GM12878 (cell line): ENCODE data around the gene PTPN5. TPM values are rescaled to one million over a fixed set of nuclear protein-coding genes. Genes with fewer than 3 reads are reported as not detected.

Source experiments
- ATAC-seq: fragments of 200-7000 bp; cut with Tn5 transposase; 3 replicates; pipeline ENCODE4 v1.9.1; 2020; ENCODE audit warnings: mild to moderate bottlenecking, moderate library complexity
- BruUV-seq: library from RNA; stranded (reverse); fragments of 400-500 nt; replicated peaks from 2 replicates; lab custom pipeline; 2021; lab: Mats Ljungman, UMichigan
- CTCF ChIA-PET: fragments of 300-600 bp; sonication (Branson Sonifier 250); formaldehyde crosslinking; extraction: SDS; loops from one replicate; lab custom pipeline; 2021; ENCODE audit warnings: inconsistent platforms; lab: Yijun Ruan, JAX
- POLR2A ChIA-PET: fragments of 350-600 bp; formaldehyde crosslinking; extraction: SDS; loops from one replicate; lab custom pipeline; 2021; ENCODE audit warnings: inconsistent platforms; lab: Charles Lee
- RAD21 ChIA-PET: fragments of 300-600 bp; sonication (Branson Sonifier 250); formaldehyde crosslinking; loops from one replicate; lab custom pipeline; 2023; ENCODE audit warnings: antibody characterized with exemption; ENCODE audit not compliant: unreplicated experiment; lab: Charles Lee
- SMC1A ChIA-PET: fragments of 300-600 bp; sonication (Branson Sonifier 250); formaldehyde crosslinking; loops from one replicate; lab custom pipeline; 2023; ENCODE audit not compliant: unreplicated experiment, uncharacterized antibody; lab: Charles Lee
- DNase-seq: peaks from one replicate; pipeline ENCODE4 v3.0.0-alpha.2; 2011; ENCODE audit warnings: low read depth, low spot score
- FAIRE-seq: peaks from 3 replicates; lab custom pipeline; 2011; peaks lifted over from hg19 to GRCh38; lab: Jason Lieb, UNC
- H2AFZ ChIP-seq: 2 replicates; pipeline ENCODE4 v1.6.0; 2011; ENCODE audit warnings: low read depth, low read length, control low read depth; ENCODE audit not compliant: control insufficient read depth
- H3K27ac ChIP-seq: 2 replicates; pipeline ENCODE4 v1.5.1; 2011; ENCODE audit warnings: control low read depth; ENCODE audit not compliant: control insufficient read depth, insufficient read depth
- H3K27me3 ChIP-seq, 2 experiments: replicated peaks in 1 of 2; 2 replicates each; pipeline versions ENCODE4 v1.6.0 to v1.6.1; 2011; ENCODE audit warnings: low read length in 1 of 2; ENCODE audit not compliant: control insufficient read depth in 2 of 2, insufficient read depth in 2 of 2
- H3K36me3 ChIP-seq, 2 experiments: 2 replicates each; pipeline ENCODE4 v1.5.1; 2011; ENCODE audit warnings: low read length in 1 of 2; ENCODE audit not compliant: control insufficient read depth in 2 of 2, insufficient read depth in 2 of 2
- H3K4me1 ChIP-seq: 2 replicates; pipeline ENCODE4 v1.6.1; 2011; ENCODE audit warnings: mild to moderate bottlenecking, low read length, moderate library complexity, mixed read lengths; ENCODE audit not compliant: control insufficient read depth, insufficient read depth
- H3K4me2 ChIP-seq: 2 replicates; pipeline ENCODE4 v1.6.0; 2011; ENCODE audit warnings: control low read depth; ENCODE audit not compliant: control insufficient read depth, insufficient read depth
- H3K4me3 ChIP-seq: fragments of 200-600 bp; sonication (generic); 2 replicates; pipeline ENCODE4 v1.5.1; 2016
- H3K79me2 ChIP-seq: 2 replicates; pipeline ENCODE4 v1.6.0; 2011; ENCODE audit warnings: low read length; ENCODE audit not compliant: control insufficient read depth, insufficient read depth
- H3K9ac ChIP-seq: 2 replicates; pipeline ENCODE4 v1.8.0; 2011; ENCODE audit warnings: low read length, control low read depth, mixed read lengths; ENCODE audit not compliant: control insufficient read depth, insufficient read depth
- H3K9me3 ChIP-seq: replicated peaks from 3 replicates; pipeline ENCODE4 v1.5.1; 2011; ENCODE audit warnings: mild to moderate bottlenecking, low read length; ENCODE audit not compliant: control insufficient read depth, insufficient read depth
- H4K20me1 ChIP-seq: 2 replicates; pipeline ENCODE4 v1.6.0; 2011; ENCODE audit not compliant: control insufficient read depth, insufficient read depth
- BMI1 ChIP-seq: fragments of 450-650 bp; IDR thresholded peaks from 2 replicates; pipeline ENCODE4 v1.6.1; 2016; ENCODE audit warnings: mild to moderate bottlenecking, moderate library complexity, borderline replicate concordance
- EED ChIP-seq: sonication (generic); IDR thresholded peaks from 2 replicates; pipeline ENCODE4 v1.6.1; 2016; ENCODE audit warnings: antibody characterized with exemption, low read depth
- IRF5 ChIP-seq: fragments of 450-650 bp; IDR thresholded peaks from 2 replicates; pipeline ENCODE4 v1.6.1; 2017; ENCODE audit warnings: borderline replicate concordance
- MTA2 ChIP-seq: fragments of 450-650 bp; IDR thresholded peaks from 2 replicates; pipeline ENCODE4 v1.6.1; 2016; ENCODE audit warnings: low read depth, mild to moderate bottlenecking, moderate library complexity
- NFIC ChIP-seq: IDR thresholded peaks from 2 replicates; pipeline ENCODE4 v1.6.1; 2012; ENCODE audit warnings: low read depth, mild to moderate bottlenecking, inconsistent platforms, low read length, moderate library complexity
- NKRF ChIP-seq: fragments of 450-650 bp; conservative IDR thresholded peaks from 2 replicates; pipeline ENCODE4 v1.6.1; 2017; ENCODE audit warnings: mild to moderate bottlenecking, moderate library complexity
- RBBP5 ChIP-seq: fragments of 200-600 bp; sonication (generic); conservative IDR thresholded peaks from 2 replicates; pipeline ENCODE4 v1.6.1; 2016
- SP1 ChIP-seq: IDR thresholded peaks from one replicate; pipeline ENCODE4 v1.6.1; 2011; ENCODE audit warnings: low read depth, low read length
- SUZ12 ChIP-seq: fragments of 200-600 bp; sonication (generic); IDR thresholded peaks from one replicate; pipeline ENCODE4 v1.6.1; 2018; ENCODE audit warnings: antibody characterized with exemption, mild to moderate bottlenecking; ENCODE audit not compliant: unreplicated experiment
- USF1 ChIP-seq: IDR thresholded peaks from 2 replicates; pipeline ENCODE4 v1.6.1; 2011; ENCODE audit warnings: borderline replicate concordance, low read depth, mild to moderate bottlenecking, moderate library complexity, mixed read lengths, low read length; ENCODE audit not compliant: insufficient read depth; ENCODE audit errors: extremely low read length
- ZBTB40 ChIP-seq: fragments of 450-650 bp; IDR thresholded peaks from 2 replicates; pipeline ENCODE4 v1.6.1; 2016; ENCODE audit warnings: mild to moderate bottlenecking, moderate library complexity, borderline replicate concordance
- ZNF274 ChIP-seq: IDR thresholded peaks from one replicate; pipeline ENCODE4 v1.8.0; 2011; ENCODE audit not compliant: insufficient read length, insufficient read depth
- WGBS: methylation state at CpG from one replicate; pipeline ENCODE4 v1.1.6; 2016; ENCODE audit warnings: low lambda C conversion rate; ENCODE audit not compliant: insufficient replicate concordance, insufficient coverage; ENCODE audit errors: missing lambda C conversion rate; 5-methylcytosine and 5-hydroxymethylcytosine counted together
- in situ Hi-C: fragments of 300-500 bp; cut with MboI; formaldehyde crosslinking; loops from 9 replicates; pipeline ENCODE4 v1.14.3; 2018; ENCODE audit warnings: mixed read lengths
- intact Hi-C: fragments of 100-400 bp; cut with micrococcal nuclease; formaldehyde crosslinking; loops from one replicate; pipeline ENCODE4 v1.14.2; 2022; ENCODE audit not compliant: unreplicated experiment
- polyA plus RNA-seq, 11 experiments: library from polyadenylated mRNA; depleted of rRNA in 4 of 11; unstranded in 6 of 11; stranded (reverse) in 5 of 11; fragments of >200 nt; fragmentation: Nextera tagmentation in 4 of 11; fragmentation: Illumina TruSeq in 1 of 11; extraction: Ambion mirVana in 4 of 11; extraction: Trizol in 1 of 11; gene quantifications; 1 replicate in 1 of 11; 2 replicates in 10 of 11; pipeline versions ENCODE4 v1.2.1 to v1.2.3, GENCODE V29; 2011 to 2016; ENCODE audit warnings: inconsistent platforms in 2 of 11, missing spikeins in 2 of 11, low read depth in 1 of 11
- total RNA-seq, 4 experiments: library from RNA; depleted of rRNA in 3 of 4; stranded (reverse); fragments of >200 nt in 3 of 4; fragmentation: Illumina TruSeq in 1 of 4; extraction: Trizol in 1 of 4; gene quantifications; 2 replicates each; pipeline versions ENCODE4 v1.2.1 to v1.2.3, GENCODE V29; 2013 to 2021

The PTPN5 gene
- total and polyA plus RNA-seq, 10 of the 15 experiments (the other 5 are each of a cell fraction or from before 2014, with no cell fraction given), result 0.04 to 0.06 (median 0.05) TPM; not detected in 7

- ChIA-PET RAD21 (interaction anchor here (0.7 to 3.0 kb wide), 18 partner anchors 11 to 525 kb away, joined by 3 to 17 read pairs (median 4); partner anchors contain the start of genes LDHA, SPTY2D1, TSG101 and UEVLD), POLR2A (interaction anchor here (0.6 to 1.4 kb wide), 6 partner anchors 41 to 501 kb away, joined by 3 to 4 read pairs (median 4); partner anchors contain the start of genes LDHA and TSG101), CTCF (interaction anchor here (0.6 to 24.2 kb wide), 14 partner anchors 9 to 525 kb away, joined by 3 to 494 read pairs (median 5); partner anchors contain the start of gene IGSF22), SMC1A (interaction anchor here (0.8 to 4.8 kb wide), 15 partner anchors 11 to 228 kb away, joined by 3 to 44 read pairs (median 5); partner anchors contain the start of gene SPTY2D1)
- no peak overlapping the region for H2AFZ ChIP-seq
- in situ Hi-C loops (no loop called here), intact Hi-C loops (loop anchor here (5.0 kb wide), 1 partner anchor 242 kb away; the partner anchor contains the start of gene TSG101)
- DNase-seq (no peak), ATAC-seq (0 out of 3 replicates have a peak, but pooled peaks have one; percentile 0), FAIRE-seq (no peak)
- H3K9ac ChIP-seq, result no peak overlapping the region
- H3K27ac ChIP-seq, result peak overlapping the region; percentile 35
- BruUV-seq, result no TSS peak
- H3K79me2 ChIP-seq, result no peaks in the 10 kb centered on the region
- WGBS, result 80% methylated on average over 5 of the region's 5 CpGs
- no peaks in the 10 kb centered on the region for H4K20me1 ChIP-seq
- no peak overlapping the region for H3K4me3 ChIP-seq
- H3K4me1 ChIP-seq, result peaks cover 38% of the 10 kb centered on the region
- no peaks in the 10 kb centered on the region for H3K36me3 ChIP-seq
- H3K27me3 ChIP-seq, result no peaks in the 10 kb centered on the region
- H3K4me2 ChIP-seq, result peak overlapping the region; percentile 86; the same call in 1 of the 2 replicates
- no peaks in the 10 kb centered on the region; the same call in 2 of the 3 replicates for H3K9me3 ChIP-seq
- TF ChIP-seq RBBP5, result no peak
- TF ChIP-seq IRF5, result no peak
- TF ChIP-seq SP1, result no peak
- TF ChIP-seq ZNF274, result no peak
- TF ChIP-seq BMI1, result no peak
- no peak for TF ChIP-seq SUZ12
- no peak for TF ChIP-seq NFIC
- no peak for TF ChIP-seq USF1
- no peak for TF ChIP-seq NKRF
- TF ChIP-seq EED, result no peak
- TF ChIP-seq ZBTB40, result no peak
- no peak for TF ChIP-seq MTA2
These were observed 22.6 kb downstream of the PTPN5 start for GRCh38 chr11:18768978-18769377.
